Endothelial cell of umbilical vein (primary cell): ENCODE data around the gene MFSD1.

Experiments used
- CTCF ChIP-seq, 2 donors: IDR thresholded peaks; 1 replicate in 1 of 2; 2 replicates in 1 of 2; pipeline ENCODE4 v1.5.1; 2011; ENCODE audit warnings: low read length in 2 of 2, mild to moderate bottlenecking in 2 of 2, moderate library complexity in 2 of 2, control low read depth in 1 of 2, inconsistent platforms in 1 of 2, low read depth in 1 of 2; ENCODE audit not compliant: insufficient read depth in 1 of 2; ENCODE audit errors: extremely low read depth in 1 of 2
- POLR2A ChIP-seq: IDR thresholded peaks from 2 replicates; pipeline ENCODE4 v1.6.1; 2012; ENCODE audit warnings: low read depth, mild to moderate bottlenecking, control low read depth, low read length

- TF ChIP-seq CTCF (IDR thresholded peaks at IDR 0.05; ENCODE audit: extremely low read depth in 1 of 2, insufficient read depth in 1 of 2, low read depth in 1 of 2, low read length in 2 of 2) (no peak), POLR2A (no peak)
These were observed 13.4 kb upstream of the MFSD1 start for GRCh38 chr3:158788446-158788845.
